Mesendoderm (in vitro differentiated cells): ENCODE results near the gene STAT4.

Experiments
- DNase-seq: peaks from one replicate; pipeline ENCODE4 v3.0.0; 2013
- H2AK5ac ChIP-seq: 2 replicates; pipeline ENCODE4 v1.6.1; 2013; ENCODE audit warnings: low read length, inconsistent platforms
- H2BK120ac ChIP-seq: 2 replicates; pipeline ENCODE4 v1.6.1; 2013; ENCODE audit warnings: low read depth, mild to moderate bottlenecking, low read length, moderate library complexity, mixed read lengths
- H2BK15ac ChIP-seq: replicated peaks from 2 replicates; pipeline ENCODE4 v1.6.1; 2013; ENCODE audit warnings: low read depth, mild to moderate bottlenecking, moderate library complexity
- H2BK5ac ChIP-seq: 2 replicates; pipeline ENCODE4 v1.6.1; 2013; ENCODE audit warnings: low read length, inconsistent platforms
- H3K18ac ChIP-seq: 2 replicates; pipeline ENCODE4 v1.6.1; 2013; ENCODE audit warnings: mild to moderate bottlenecking, low read length, mixed read lengths
- H3K23ac ChIP-seq: one replicate; pipeline ENCODE4 v1.6.1; 2013; ENCODE audit warnings: low read length
- H3K27ac ChIP-seq: 2 replicates; pipeline ENCODE4 v1.5.1; 2013; ENCODE audit warnings: low read depth, mild to moderate bottlenecking, inconsistent platforms, low read length, moderate library complexity
- H3K27me3 ChIP-seq: 2 replicates; pipeline ENCODE4 v1.6.1; 2013; ENCODE audit warnings: low read length, control low read depth, mild to moderate bottlenecking, inconsistent platforms; ENCODE audit not compliant: insufficient read depth, poor library complexity
- H3K36me3 ChIP-seq: 2 replicates; pipeline ENCODE4 v1.6.1; 2013; ENCODE audit warnings: low read length, inconsistent platforms; ENCODE audit not compliant: control insufficient read depth, insufficient read depth
- H3K4ac ChIP-seq: one replicate; pipeline ENCODE4 v1.6.1; 2013; ENCODE audit warnings: low read depth, mild to moderate bottlenecking, low read length, moderate library complexity
- H3K4me1 ChIP-seq: 2 replicates; pipeline ENCODE4 v1.6.1; 2013; ENCODE audit warnings: low read depth, low read length, inconsistent platforms; ENCODE audit not compliant: control insufficient read depth
- H3K4me2 ChIP-seq: 2 replicates; pipeline ENCODE4 v1.6.1; 2013; ENCODE audit warnings: low read length
- H3K4me3 ChIP-seq: 2 replicates; pipeline ENCODE4 v1.5.1; 2013; ENCODE audit warnings: mild to moderate bottlenecking, low read length
- H3K56ac ChIP-seq: one replicate; pipeline ENCODE4 v1.6.1; 2013; ENCODE audit warnings: low read length
- H3K79me1 ChIP-seq: 2 replicates; pipeline ENCODE4 v1.6.1; 2013; ENCODE audit warnings: low read length, inconsistent platforms
- H3K79me2 ChIP-seq: 2 replicates; pipeline ENCODE4 v1.6.1; 2013; ENCODE audit warnings: mild to moderate bottlenecking, low read length; ENCODE audit not compliant: control insufficient read depth, insufficient read depth
- H3K9ac ChIP-seq: 2 replicates; pipeline ENCODE4 v1.6.1; 2013; ENCODE audit warnings: low read length, inconsistent platforms
- H4K5ac ChIP-seq: one replicate; pipeline ENCODE4 v1.6.1; 2013; ENCODE audit warnings: low read length
- H4K8ac ChIP-seq: one replicate; pipeline ENCODE4 v1.6.1; 2013; ENCODE audit warnings: low read depth, mild to moderate bottlenecking, control low read depth, low read length, moderate library complexity
- WGBS: extraction: QIAGEN DNeasy Blood & Tissue Kit; methylation state at CpG from one replicate; pipeline ENCODE4 v1.1.7; 2013; ENCODE audit warnings: low lambda C conversion rate, missing lambda C conversion rate; ENCODE audit not compliant: insufficient coverage; ENCODE audit errors: extremely low coverage; 5-methylcytosine and 5-hydroxymethylcytosine counted together

The STAT4 gene

GRCh38 chr2:191053256-191053655 is 97.5 kb downstream of the STAT4 start:
- Histone ChIP-seq H2BK120ac (no peak overlapping the region), H3K23ac (no peak overlapping the region), H2AK5ac (no peak overlapping the region), H3K27ac (no peak overlapping the region), H3K79me1 (no peaks in the 10 kb centered on the region), H3K4me3 (no peak overlapping the region), H3K9ac (no peak overlapping the region), H2BK5ac (no peak overlapping the region), H3K56ac (no peak overlapping the region), H3K79me2 (no peaks in the 10 kb centered on the region), H3K4me1 (peaks cover 10% of the 10 kb centered on the region), H3K4ac (no peak overlapping the region), H3K18ac (no peak overlapping the region), H3K27me3 (no peaks in the 10 kb centered on the region), H4K8ac (no peak overlapping the region), H3K4me2 (no peak overlapping the region), H4K5ac (no peak overlapping the region), H3K36me3 (no peaks in the 10 kb centered on the region), H2BK15ac (no peak overlapping the region)
- WGBS = no CpG with 5 or more reads among the region's 6 CpGs
- DNase-seq = no peak

DNA sequence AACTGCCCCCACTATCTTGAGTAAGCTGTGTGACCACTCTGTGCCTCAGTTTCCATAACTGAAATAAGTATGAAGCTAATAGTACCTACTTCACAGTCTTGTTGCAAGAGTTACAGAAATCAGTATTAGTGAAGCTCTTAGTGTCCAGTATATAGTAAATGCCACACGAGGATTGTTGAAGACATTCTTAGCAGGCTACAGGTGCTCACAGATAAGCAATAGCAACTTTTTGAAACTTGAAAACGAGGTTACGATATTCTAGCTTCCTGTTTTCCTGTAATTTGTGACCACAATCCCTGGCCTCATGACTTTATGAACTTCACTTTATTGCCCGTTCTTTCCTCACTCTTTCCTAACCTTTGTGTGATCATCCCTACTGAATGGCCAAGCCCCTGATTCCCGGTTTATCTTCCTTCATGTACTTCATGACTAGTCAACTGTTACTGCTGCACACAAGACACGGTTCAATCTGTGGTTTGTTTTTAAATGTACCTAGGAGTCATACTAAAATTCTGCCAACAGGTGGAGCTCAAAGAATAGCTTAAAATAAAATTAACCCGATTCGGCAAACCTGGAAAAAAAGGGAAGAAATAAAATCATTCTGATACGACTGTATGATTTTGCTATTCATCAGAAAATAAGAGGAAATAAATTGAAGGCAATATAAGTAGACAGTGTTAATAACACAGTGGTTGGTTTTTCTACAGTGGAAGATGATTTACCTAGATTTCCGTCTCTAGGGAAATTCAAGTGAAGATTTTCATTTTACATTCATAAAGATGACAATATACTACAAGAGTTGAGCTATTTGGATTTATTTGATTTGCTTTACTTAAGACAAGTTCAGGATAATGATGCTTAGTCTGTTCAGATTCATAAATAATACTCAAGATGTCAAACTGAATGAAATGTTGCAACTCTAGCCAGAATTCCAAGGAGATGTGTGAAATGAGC is 98.7 kb downstream of the STAT4 start:
- Histone ChIP-seq H2BK120ac (no peak overlapping the region), H3K79me1 (no peaks in the 10 kb centered on the region), H3K4me1 (peaks cover 10% of the 10 kb centered on the region), H3K9ac (no peak overlapping the region), H4K5ac (no peak overlapping the region), H2AK5ac (no peak overlapping the region), H3K79me2 (no peaks in the 10 kb centered on the region), H3K23ac (no peak overlapping the region), H3K4me3 (no peak overlapping the region), H3K27ac (no peak overlapping the region), H2BK5ac (no peak overlapping the region), H4K8ac (no peak overlapping the region), H3K56ac (peak overlapping the region; percentile 50), H3K36me3 (no peaks in the 10 kb centered on the region), H2BK15ac (no peak overlapping the region), H3K18ac (no peak overlapping the region), H3K4me2 (no peak overlapping the region), H3K27me3 (no peaks in the 10 kb centered on the region), H3K4ac (no peak overlapping the region)
- peak; percentile 62 for DNase-seq
- WGBS = no CpG with 5 or more reads among the region's 10 CpGs

DNA sequence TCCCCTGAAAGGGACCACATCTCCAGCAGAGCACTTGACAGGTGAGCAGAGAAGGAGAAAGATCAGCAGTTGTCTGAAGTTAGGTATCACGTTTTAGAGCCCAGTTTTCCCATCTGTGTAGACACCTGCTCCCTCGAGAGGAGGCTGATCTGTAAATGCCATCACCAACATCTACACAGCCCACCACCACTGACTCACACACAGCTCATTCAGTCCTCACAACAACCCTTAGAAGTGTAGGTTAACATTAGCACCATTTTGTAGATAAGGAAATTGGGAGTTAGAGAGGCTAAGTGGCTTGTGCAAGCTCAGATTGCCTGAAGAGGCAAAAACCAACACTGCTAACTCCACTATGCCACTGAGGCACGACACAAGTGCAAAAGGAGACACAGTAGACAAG is 99.6 kb downstream of the STAT4 start:
- no peaks in the 10 kb centered on the region for H3K79me1 ChIP-seq
- no peak overlapping the region for H3K56ac ChIP-seq
- no peak overlapping the region for H3K27ac ChIP-seq
- no peak overlapping the region for H3K18ac ChIP-seq
- no peaks in the 10 kb centered on the region for H3K36me3 ChIP-seq
- no peak overlapping the region for H3K4me2 ChIP-seq
- no peak overlapping the region for H3K23ac ChIP-seq
- no peak overlapping the region for H2AK5ac ChIP-seq
- no peak overlapping the region for H4K5ac ChIP-seq
- H4K8ac ChIP-seq = no peak overlapping the region
- H3K4ac ChIP-seq = no peak overlapping the region
- H3K9ac ChIP-seq = no peak overlapping the region
- H2BK15ac ChIP-seq = no peak overlapping the region
- peaks cover 10% of the 10 kb centered on the region for H3K4me1 ChIP-seq
- no CpG with 5 or more reads among the region's 3 CpGs for WGBS
- no peaks in the 10 kb centered on the region for H3K27me3 ChIP-seq
- no peak overlapping the region for H3K4me3 ChIP-seq
- peak; percentile 62 for DNase-seq
- H2BK120ac ChIP-seq = no peak overlapping the region
- no peak overlapping the region for H2BK5ac ChIP-seq
- H3K79me2 ChIP-seq = no peaks in the 10 kb centered on the region

GRCh38 chr2:191050640-191050987 is 100.2 kb downstream of the STAT4 start:
- H4K5ac ChIP-seq = no peak overlapping the region
- no peak overlapping the region for H2BK5ac ChIP-seq
- peak overlapping the region; percentile 93 for H3K18ac ChIP-seq
- H3K27me3 ChIP-seq = no peaks in the 10 kb centered on the region
- H3K79me1 ChIP-seq = no peaks in the 10 kb centered on the region
- no peak overlapping the region for H3K27ac ChIP-seq
- no peak overlapping the region for H3K23ac ChIP-seq
- peak overlapping the region; percentile 76 for H2BK120ac ChIP-seq
- peaks cover 10% of the 10 kb centered on the region for H3K4me1 ChIP-seq
- no CpG with 5 or more reads among the region's 1 CpG for WGBS
- H4K8ac ChIP-seq = no peak overlapping the region
- no peak overlapping the region for H3K4me3 ChIP-seq
- no peak overlapping the region for H2AK5ac ChIP-seq
- H3K9ac ChIP-seq = no peak overlapping the region
- peak overlapping the region; percentile 92 for H2BK15ac ChIP-seq
- no peak overlapping the region for H3K4ac ChIP-seq
- H3K79me2 ChIP-seq = no peaks in the 10 kb centered on the region
- peak; percentile 38 for DNase-seq
- H3K36me3 ChIP-seq = no peaks in the 10 kb centered on the region
- no peak overlapping the region for H3K4me2 ChIP-seq
- H3K56ac ChIP-seq = no peak overlapping the region

GRCh38 chr2:191049728-191050639 is 100.8 kb downstream of the STAT4 start:
- Histone ChIP-seq H3K79me2 (no peaks in the 10 kb centered on the region), H3K23ac (no peak overlapping the region), H3K4ac (no peak overlapping the region), H3K9ac (no peak overlapping the region), H3K79me1 (no peaks in the 10 kb centered on the region), H2AK5ac (no peak overlapping the region), H4K8ac (no peak overlapping the region), H3K18ac (peak overlapping the region; percentile 93), H3K36me3 (no peaks in the 10 kb centered on the region), H2BK5ac (no peak overlapping the region), H3K27me3 (no peaks in the 10 kb centered on the region), H3K4me2 (no peak overlapping the region), H3K56ac (no peak overlapping the region), H3K27ac (peak overlapping the region; percentile 69), H2BK120ac (peak overlapping the region; percentile 76), H2BK15ac (peak overlapping the region; percentile 92), H4K5ac (no peak overlapping the region), H3K4me3 (no peak overlapping the region), H3K4me1 (peaks cover 10% of the 10 kb centered on the region)
- WGBS = no CpG with 5 or more reads among the region's 4 CpGs
- peak; percentile 88 for DNase-seq
